Parathyroid adenoma (tissue), 2 donors: ENCODE measurements around the gene LY6G5B.

Experiments
- H2AFZ ChIP-seq: fragments of 300-600 bp; sonication (generic); one replicate; pipeline ENCODE4 v1.7.0; 2017; ENCODE audit warnings: antibody characterized with exemption, mild to moderate bottlenecking
- H3K27ac ChIP-seq: fragments of 300-600 bp; sonication (generic); one replicate; pipeline ENCODE4 v1.7.0; 2017
- H3K27me3 ChIP-seq: fragments of 300-600 bp; sonication (generic); one replicate; pipeline ENCODE4 v1.7.0; 2017; ENCODE audit warnings: low read length; ENCODE audit not compliant: control insufficient read depth, insufficient read depth
- H3K36me3 ChIP-seq: fragments of 300-600 bp; sonication (generic); one replicate; pipeline ENCODE4 v1.7.0; 2017; ENCODE audit warnings: low read length; ENCODE audit not compliant: control insufficient read depth, insufficient read depth
- H3K4me1 ChIP-seq: fragments of 300-600 bp; sonication (generic); one replicate; pipeline ENCODE4 v1.7.0; 2017; ENCODE audit warnings: control low read depth
- H3K4me2 ChIP-seq: fragments of 300-600 bp; sonication (generic); one replicate; pipeline ENCODE4 v1.7.0; 2017; ENCODE audit warnings: low read length
- H3K4me3 ChIP-seq: fragments of 300-600 bp; sonication (generic); one replicate; pipeline ENCODE4 v1.7.0; 2017; ENCODE audit warnings: low read depth, low read length
- H3K79me2 ChIP-seq: fragments of 300-600 bp; sonication (generic); one replicate; pipeline ENCODE4 v1.7.0; 2017; ENCODE audit warnings: control low read depth
- H3K9ac ChIP-seq: fragments of 300-600 bp; sonication (generic); one replicate; pipeline ENCODE4 v1.7.0; 2017; ENCODE audit warnings: mild to moderate bottlenecking
- H3K9me3 ChIP-seq: fragments of 300-600 bp; sonication (generic); one replicate; pipeline ENCODE4 v1.7.0; 2017; ENCODE audit warnings: low read length; ENCODE audit not compliant: control insufficient read depth
- CTCF ChIP-seq: fragments of 300-600 bp; sonication (generic); IDR thresholded peaks from one replicate; pipeline ENCODE4 v1.7.0; 2017; ENCODE audit warnings: antibody characterized with exemption, mild to moderate bottlenecking
- donor health status: primary hyperparathyroidism.

LY6G5B gene

GRCh38 chr6:31693535-31693934 is 23.8 kb downstream of the LY6G5B start:
- no peaks in the 10 kb centered on the region for H3K36me3 ChIP-seq
- no peaks in the 10 kb centered on the region for H3K9me3 ChIP-seq
- no peak overlapping the region for H3K27ac ChIP-seq
- H3K4me3 ChIP-seq: no peak overlapping the region
- H3K4me2 ChIP-seq: no peak overlapping the region
- H3K27me3 ChIP-seq: no peaks in the 10 kb centered on the region
- no peak for TF ChIP-seq CTCF
- H3K79me2 ChIP-seq: no peaks in the 10 kb centered on the region
- H2AFZ ChIP-seq: no peak overlapping the region
- H3K9ac ChIP-seq: no peak overlapping the region
- H3K4me1 ChIP-seq: no peaks in the 10 kb centered on the region

GRCh38 chr6:31697555-31697954 is 27.8 kb downstream of the LY6G5B start:
- H2AFZ ChIP-seq: no peak overlapping the region
- H3K9ac ChIP-seq: no peak overlapping the region
- no peak overlapping the region for H3K4me3 ChIP-seq
- H3K27me3 ChIP-seq: no peaks in the 10 kb centered on the region
- H3K4me1 ChIP-seq: peaks cover 10% of the 10 kb centered on the region
- H3K9me3 ChIP-seq: no peaks in the 10 kb centered on the region
- peaks cover 9% of the 10 kb centered on the region for H3K79me2 ChIP-seq
- no peaks in the 10 kb centered on the region for H3K36me3 ChIP-seq
- no peak overlapping the region for H3K27ac ChIP-seq
- no peak overlapping the region for H3K4me2 ChIP-seq
- TF ChIP-seq CTCF: no peak

- no peak overlapping the region for H3K4me3 ChIP-seq
- H3K9me3 ChIP-seq: no peaks in the 10 kb centered on the region
- no peak overlapping the region for H3K9ac ChIP-seq
- H3K4me1 ChIP-seq: peaks cover 12% of the 10 kb centered on the region
- H2AFZ ChIP-seq: no peak overlapping the region
- no peak overlapping the region for H3K27ac ChIP-seq
- H3K4me2 ChIP-seq: no peak overlapping the region
- no peak for TF ChIP-seq CTCF
- no peaks in the 10 kb centered on the region for H3K27me3 ChIP-seq
- peaks cover 11% of the 10 kb centered on the region for H3K79me2 ChIP-seq
- H3K36me3 ChIP-seq: no peaks in the 10 kb centered on the region
Measured at GRCh38 chr6:31700740-31701401, 31.1 kb downstream of the LY6G5B start.

- H3K36me3 ChIP-seq: no peaks in the 10 kb centered on the region
- no peak for TF ChIP-seq CTCF
- H3K4me3 ChIP-seq: peak overlapping the region; percentile 88
- no peaks in the 10 kb centered on the region for H3K27me3 ChIP-seq
- peaks cover 11% of the 10 kb centered on the region for H3K79me2 ChIP-seq
- H3K4me1 ChIP-seq: peaks cover 12% of the 10 kb centered on the region
- H3K9ac ChIP-seq: no peak overlapping the region
- H3K27ac ChIP-seq: peak overlapping the region; percentile 96
- H2AFZ ChIP-seq: peak overlapping the region; percentile 96
- peak overlapping the region; percentile 82 for H3K4me2 ChIP-seq
- no peaks in the 10 kb centered on the region for H3K9me3 ChIP-seq
Measured at GRCh38 chr6:31701666-31702404, 32.1 kb downstream of the LY6G5B start.
